Measurements from ENCODE around the gene PRAMEF20. TPM values are rescaled to one million over a fixed set of nuclear protein-coding genes. Genes with fewer than 3 reads are reported as not detected.

PRAMEF20 gene
- not detected in 2 replicates for total RNA-seq

GRCh38 chr1:13410150-13410549 is at the start of gene PRAMEF20:
TSS of gene PRAMEF20 (plus strand) at chr1:13410450. CDS start at chr1:13416355, 5,905 bp downstream.

GRCh38 chr1:13389332-13389731 is 20.9 kb upstream of the PRAMEF20 start, which contains the start of gene PRAMEF17:
TSS of gene PRAMEF17 (plus strand) at chr1:13389632. CDS start at chr1:13389658, 26 bp downstream.

Other genes with a start within 250 kb of the PRAMEF20 start
- gene HNRNPCL4, start 244.8 kb upstream of the PRAMEF20 start, total RNA-seq, result not detected in 2 replicates
- gene PRAMEF9, start 238.6 kb upstream of the PRAMEF20 start, total RNA-seq, result not detected in 2 replicates
- gene PRAMEF13, start 209.0 kb upstream of the PRAMEF20 start, total RNA-seq, result not detected in 2 replicates
- not detected in 2 replicates for gene PRAMEF18, start 184.3 kb upstream of the PRAMEF20 start, total RNA-seq
- gene PRAMEF5, start 156.3 kb upstream of the PRAMEF20 start, total RNA-seq, result not detected in 2 replicates
- gene PRAMEF8, start 125.3 kb upstream of the PRAMEF20 start, total RNA-seq, result not detected in 2 replicates
- not detected in 2 replicates for gene PRAMEF33, start 106.9 kb upstream of the PRAMEF20 start, total RNA-seq
- not detected in 2 replicates for gene PRAMEF15, start 94.9 kb upstream of the PRAMEF20 start, total RNA-seq
- gene PRAMEF14, start 63.3 kb upstream of the PRAMEF20 start, total RNA-seq, result not detected in 2 replicates
- not detected in 2 replicates for gene PRAMEF19, start 38.5 kb upstream of the PRAMEF20 start, total RNA-seq
- gene PRAMEF17, start 20.8 kb upstream of the PRAMEF20 start, total RNA-seq, result not detected in 2 replicates
- gene LRRC38, start 103.6 kb downstream of the PRAMEF20 start, total RNA-seq, result under 0.01 TPM in 1 of 2 replicates, not detected in the other
- 8.0 and 8.1 TPM in 2 replicates for gene PDPN, start 173.4 kb downstream of the PRAMEF20 start, total RNA-seq

All from hair follicle dermal papilla cell (primary cell).